GM18861 (cell line): ENCODE measurements around the gene LSM8.
"Not testable (repeated sequence)": the region's sequence is repeated elsewhere in the genome, so short reads cannot be mapped to it uniquely, and the experiment has no call there.

Experiments
- ATAC-seq: cut with Tn5 transposase; IDR thresholded peaks from one replicate; pipeline ENCODE4 v1.9.1; 2021; ENCODE audit not compliant: unreplicated experiment

Gene LSM8

DNA sequence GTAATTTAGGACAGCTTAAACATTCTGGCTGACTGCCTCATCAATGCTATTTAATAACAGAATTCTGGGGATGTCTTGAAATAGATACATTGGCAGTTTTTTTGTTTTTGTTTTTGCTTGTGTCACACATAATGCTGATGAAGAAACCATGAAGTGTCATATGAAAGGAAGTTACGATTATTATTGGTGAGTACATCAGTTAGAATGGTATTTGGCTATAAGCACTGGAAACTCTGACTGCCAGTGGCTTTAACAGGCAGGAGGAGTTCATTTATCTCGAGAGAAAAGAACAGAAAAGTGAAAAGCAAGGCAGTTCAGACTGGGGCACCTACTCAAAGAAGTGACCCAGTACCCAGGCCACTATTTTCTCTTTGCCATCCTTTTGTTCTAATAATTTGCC lies 18.1 kb downstream of the LSM8 start:
- ATAC-seq: no peak

DNA sequence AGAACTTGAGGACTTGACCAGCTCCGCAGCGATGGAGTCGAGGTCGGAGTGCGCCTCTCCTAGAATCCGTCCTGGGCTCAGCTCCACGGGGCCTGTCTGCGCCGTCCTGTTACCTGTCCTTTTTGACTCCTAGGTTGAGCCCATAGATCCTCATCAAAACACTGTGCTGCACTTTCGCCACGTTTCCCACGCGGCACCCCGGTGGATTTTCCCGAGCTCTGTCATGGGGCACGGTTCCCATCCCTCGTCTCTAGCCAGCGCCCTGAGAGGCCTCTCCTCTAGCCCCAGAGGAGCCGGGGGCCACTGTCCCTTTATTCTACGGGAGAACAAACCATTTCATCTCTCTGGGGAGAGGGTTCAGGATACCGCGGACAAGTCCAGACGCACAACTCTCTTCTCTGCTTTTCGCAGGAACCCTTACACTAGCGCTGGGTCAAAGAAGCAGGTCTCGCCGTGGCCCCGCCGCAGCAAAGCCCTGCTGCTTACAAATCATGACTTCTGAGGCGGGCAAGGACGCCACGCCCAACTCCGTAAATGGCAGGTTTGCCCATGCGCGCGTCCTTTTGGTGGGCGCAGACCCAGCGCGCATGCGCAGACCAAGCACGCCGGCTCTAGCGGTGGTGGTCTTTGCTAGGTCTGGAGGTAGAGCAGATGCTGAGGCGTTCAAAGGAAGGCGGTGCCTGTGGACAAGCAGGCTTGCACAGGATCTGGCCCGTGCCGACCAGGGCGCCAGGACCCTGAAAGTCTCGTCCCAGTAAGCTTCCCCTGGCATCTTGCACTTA lies 30.3 kb downstream of the LSM8 start:
- ATAC-seq: peak; percentile 96

DNA sequence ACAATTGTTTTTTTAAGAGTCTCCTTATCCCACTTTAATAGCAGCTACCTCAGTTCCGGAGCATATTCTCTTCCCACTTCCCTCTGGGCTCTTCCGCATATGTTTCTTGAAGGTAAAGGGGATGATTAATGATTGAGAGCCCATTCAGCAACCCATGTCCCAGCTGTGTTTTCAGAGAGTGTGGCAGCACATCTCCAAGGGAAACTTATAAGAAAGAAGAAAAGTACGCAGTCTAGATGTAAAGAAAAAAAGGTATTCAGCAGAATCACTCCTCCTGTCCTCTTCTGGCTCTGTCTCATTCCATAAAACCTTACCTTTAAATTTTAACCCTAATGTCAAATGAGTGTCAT lies 30.8 kb downstream of the LSM8 start:
- ATAC-seq: no peak

GRCh38 chr7:118217210-118217619 lies 33.3 kb downstream of the LSM8 start:
- ATAC-seq: no peak

DNA sequence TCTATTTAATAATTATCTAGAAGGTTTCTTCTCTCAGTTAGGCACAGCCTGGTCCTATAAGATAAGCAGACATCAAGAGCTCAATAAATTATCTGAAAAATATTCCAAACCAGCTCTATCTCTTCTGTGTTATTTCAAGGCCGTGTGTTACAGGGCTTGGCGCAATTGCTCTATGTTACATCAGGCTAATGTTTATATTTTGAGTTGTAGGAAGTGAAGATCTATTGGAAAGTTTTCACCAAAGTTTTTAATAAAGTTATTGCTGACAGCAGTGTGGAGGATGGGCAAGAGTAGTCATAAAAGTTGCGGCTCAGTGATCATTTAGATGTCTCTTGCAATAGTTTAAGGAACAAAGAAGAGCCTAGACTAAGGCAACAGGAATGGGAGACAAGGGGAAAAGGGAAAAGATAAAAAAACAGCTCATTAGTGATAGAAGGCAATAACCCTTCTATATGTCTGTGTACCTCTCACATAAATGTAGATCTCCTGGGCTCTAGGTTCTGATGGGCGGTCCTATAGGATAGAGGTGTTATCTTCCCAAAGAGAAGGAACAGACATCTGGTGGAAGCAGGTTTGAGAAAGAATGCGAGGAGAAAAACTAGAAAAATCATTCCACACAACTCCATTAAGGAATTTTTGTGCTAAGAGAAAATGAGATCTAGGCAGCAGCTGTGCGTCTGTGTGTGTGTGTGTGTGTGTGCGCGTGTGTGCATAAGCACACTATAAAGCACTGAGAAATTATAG lies 34.6 kb downstream of the LSM8 start:
- ATAC-seq: no peak

DNA sequence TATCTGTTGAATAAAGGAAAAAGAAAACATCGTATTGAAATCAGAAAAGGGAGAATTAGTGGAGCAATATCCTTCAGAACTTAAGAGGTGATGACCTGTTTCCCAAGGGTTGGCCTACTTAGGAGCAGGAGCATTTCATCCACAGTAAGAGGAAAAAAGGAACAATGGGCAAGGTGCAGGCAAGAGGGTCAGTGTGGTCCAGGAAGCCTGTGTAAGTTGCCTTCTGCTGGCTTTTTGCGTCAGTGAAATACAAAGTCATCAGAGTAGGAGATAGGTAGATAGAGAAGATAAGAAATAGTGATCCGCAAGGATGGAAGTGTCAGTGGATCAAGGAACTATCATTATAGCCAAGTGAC lies 35.2 kb downstream of the LSM8 start:
- ATAC-seq: no peak

- no peak for ATAC-seq
These were observed 36.6 kb downstream of the LSM8 start for GRCh38 chr7:118220583-118220982.

DNA sequence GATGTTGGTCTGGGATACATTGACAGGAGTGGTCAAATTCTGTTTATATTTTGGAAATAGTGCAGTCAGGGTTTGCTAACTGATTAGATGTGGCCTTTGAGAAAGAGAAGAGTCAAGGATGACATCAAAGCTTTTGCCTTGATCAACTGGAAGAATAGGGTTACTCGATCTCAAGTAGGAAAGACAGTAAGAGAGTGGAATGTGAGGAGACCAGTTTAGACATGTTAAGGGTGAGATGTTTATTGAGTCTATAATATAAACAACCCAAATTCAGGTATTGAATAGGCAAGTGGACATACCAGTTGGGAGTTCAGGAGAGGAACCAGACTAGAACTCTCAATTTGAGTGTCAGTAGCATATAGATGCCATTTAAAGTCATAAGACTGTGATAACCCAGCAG lies 38.6 kb downstream of the LSM8 start:
- ATAC-seq: no peak

DNA sequence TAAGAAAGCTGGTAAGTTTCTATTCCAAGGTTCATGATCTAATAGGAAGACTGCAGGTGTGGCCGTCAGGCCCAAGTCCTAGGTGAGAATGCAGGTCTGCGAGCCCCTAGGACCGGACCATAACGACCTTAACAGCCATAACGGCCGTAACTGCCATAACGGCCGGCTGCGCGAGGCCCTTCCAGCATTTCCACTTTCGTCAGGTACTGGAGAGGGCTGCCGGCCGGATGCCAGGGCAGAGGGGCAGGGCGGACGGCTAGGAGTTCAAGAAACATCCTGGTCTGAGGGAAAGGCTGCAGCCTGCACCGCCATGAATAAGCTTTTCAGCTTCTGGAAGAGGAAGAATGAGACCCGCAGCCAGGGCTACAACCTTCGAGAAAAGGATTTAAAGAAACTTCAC lies 40.6 kb downstream of the LSM8 start, which contains the start of gene ANKRD7:
Gene ANKRD7, plus strand, starts transcription at position 184 of the 400 bp plus-strand sequence. Its CDS starts 127 bp downstream, at position 311.
- ATAC-seq: no peak

- ATAC-seq: no peak
These were observed 48.9 kb downstream of the LSM8 start for GRCh38 chr7:118232837-118233236.

GRCh38 chr7:118233799-118234198 lies 49.8 kb downstream of the LSM8 start:
- ATAC-seq: no peak

GRCh38 chr7:118239014-118239413 lies 55.0 kb downstream of the LSM8 start:
- no peak for ATAC-seq

DNA sequence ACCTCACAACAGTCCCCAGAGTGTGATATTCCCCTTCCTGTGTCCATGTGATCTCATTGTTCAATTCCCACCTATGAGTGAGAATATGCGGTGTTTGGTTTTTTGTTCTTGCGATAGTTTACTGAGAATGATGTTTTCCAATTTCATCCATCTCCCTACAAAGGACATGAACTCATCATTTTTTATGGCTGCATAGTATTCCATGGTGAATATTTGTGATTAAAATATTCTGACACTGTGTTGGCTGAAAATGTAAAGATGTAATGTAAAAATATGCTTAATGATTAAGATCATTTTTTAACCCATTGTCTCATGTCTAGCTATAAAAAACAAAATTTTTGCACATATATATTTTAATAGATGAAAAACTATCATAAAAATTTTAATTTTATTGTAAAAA lies 56.4 kb downstream of the LSM8 start:
- not testable (repeated sequence) for ATAC-seq
